Panc1 (cell line): ENCODE measurements around the gene GRK2. TPM values are rescaled to one million over a fixed set of nuclear protein-coding genes. Genes with fewer than 3 reads are reported as not detected.

Experiments
- ATAC-seq: fragments of 200-7000 bp; cut with Tn5 transposase; 2 replicates; pipeline ENCODE4 v1.9.1; 2020; ENCODE audit warnings: mild to moderate bottlenecking, moderate library complexity
- Bru-seq: library from RNA; stranded (reverse); fragments of 400-500 nt; gene quantifications from one replicate; lab custom pipeline; 2021; lab: Mats Ljungman, UMichigan
- BruChase-seq, 2 experiments: library from RNA; stranded (reverse); fragments of 400-500 nt; gene quantifications; one replicate each; lab custom pipeline; 2021; lab: Mats Ljungman, UMichigan
- BruUV-seq: library from RNA; stranded (reverse); fragments of 400-500 nt; replicated peaks from 2 replicates; lab custom pipeline; 2021; lab: Mats Ljungman, UMichigan
- CTCF ChIA-PET: fragments of 300-600 bp; sonication (Branson Sonifier 250); formaldehyde crosslinking; loops from one replicate; lab custom pipeline; 2022; ENCODE audit warnings: antibody characterized with exemption; lab: Charles Lee
- POLR2A ChIA-PET: fragments of 300-600 bp; sonication (Branson Sonifier 250); formaldehyde crosslinking; loops from one replicate; lab custom pipeline; 2022; ENCODE audit warnings: antibody characterized with exemption; lab: Charles Lee
- DNase-seq: peaks from one replicate; pipeline ENCODE4 v3.0.0-alpha.2; 2010; ENCODE audit warnings: low read depth, low spot score
- H3K27ac ChIP-seq: 2 replicates; pipeline ENCODE4 v1.5.1; 2011; ENCODE audit warnings: mild to moderate bottlenecking, low read length, inconsistent platforms
- H3K27me3 ChIP-seq: fragments of 200-500 bp; sonication (Bioruptor generic); 2 replicates; pipeline ENCODE4 v1.6.0; 2014; ENCODE audit warnings: low read length, inconsistent platforms; ENCODE audit not compliant: control insufficient read depth, insufficient read depth
- H3K36me3 ChIP-seq: fragments of 200-500 bp; sonication (Bioruptor generic); 2 replicates; pipeline ENCODE4 v1.5.1; 2014; ENCODE audit warnings: inconsistent platforms, mild to moderate bottlenecking, low read length, moderate library complexity; ENCODE audit not compliant: control insufficient read depth, insufficient read depth
- H3K4me1 ChIP-seq: 2 replicates; pipeline ENCODE4 v1.5.1; 2011; ENCODE audit warnings: inconsistent platforms, mild to moderate bottlenecking, low read length, moderate library complexity; ENCODE audit not compliant: control insufficient read depth, insufficient read depth
- H3K4me3 ChIP-seq, 2 experiments: 2 replicates each; pipeline ENCODE4 v1.5.1; 2011 to 2012; ENCODE audit warnings: low read depth in 2 of 2, low read length in 2 of 2, mild to moderate bottlenecking in 2 of 2, inconsistent platforms in 1 of 2, moderate library complexity in 1 of 2
- H3K9me3 ChIP-seq: fragments of 200-500 bp; sonication (Bioruptor generic); 2 replicates; pipeline ENCODE4 v1.5.1; 2014; ENCODE audit warnings: low read depth, mild to moderate bottlenecking, inconsistent platforms, low read length, moderate library complexity; ENCODE audit not compliant: control insufficient read depth, insufficient read depth
- CTCF ChIP-seq: fragments of 450-650 bp; IDR thresholded peaks from 2 replicates; pipeline ENCODE4 v1.5.1; 2017; ENCODE audit warnings: mild to moderate bottlenecking
- POLR2AphosphoS5 ChIP-seq: IDR thresholded peaks from 2 replicates; pipeline ENCODE4 v1.6.1; 2012; ENCODE audit warnings: mild to moderate bottlenecking, low read depth, low read length, moderate library complexity
- REST ChIP-seq, 2 experiments: IDR thresholded peaks; 2 replicates each; pipeline ENCODE4 v1.6.1; 2011 to 2012; ENCODE audit warnings: low read depth in 2 of 2, control low read depth in 1 of 2, low read length in 1 of 2, mild to moderate bottlenecking in 1 of 2, moderate library complexity in 1 of 2; ENCODE audit not compliant: insufficient read depth in 1 of 2
- SIN3A ChIP-seq: IDR thresholded peaks from 2 replicates; pipeline ENCODE4 v1.6.1; 2012; ENCODE audit warnings: low read depth, mild to moderate bottlenecking, low read length, moderate library complexity, borderline replicate concordance; ENCODE audit not compliant: insufficient read depth
- TCF7L2 ChIP-seq: IDR thresholded peaks from 2 replicates; pipeline ENCODE4 v1.6.1; 2011; ENCODE audit warnings: mild to moderate bottlenecking, low read depth, low read length, inconsistent platforms
- in situ Hi-C: cut with HindIII; loops from 2 replicates; pipeline ENCODE4 v1.10.0; 2016; ENCODE audit warnings: low sequenced_read_pairs, low pct_unique_long_range_greater_than_20kb
- intact Hi-C: fragments of 100-400 bp; cut with micrococcal nuclease; formaldehyde crosslinking; loops from one replicate; pipeline ENCODE4 v1.10.0; 2022; ENCODE audit not compliant: unreplicated experiment
- long read RNA-seq: library from polyadenylated mRNA; unstranded; transcript quantifications from one replicate; pipeline ENCODE4 v2.0.0, GENCODE V29; 2021; ENCODE audit not compliant: unreplicated experiment
- polyA plus RNA-seq: library from polyadenylated mRNA; unstranded; fragments of >200 nt; gene quantifications from one replicate; pipeline ENCODE4 v1.2.1, GENCODE V29; 2012; ENCODE audit warnings: missing spikeins; ENCODE audit not compliant: insufficient read length
- total RNA-seq: library from RNA; stranded (reverse); gene quantifications from one replicate; pipeline ENCODE4 v1.2.1, GENCODE V29; 2021; ENCODE audit not compliant: unreplicated experiment

The GRK2 gene
- total RNA-seq, result 103 TPM
- 192 TPM for polyA plus RNA-seq
- Bru-seq, nascent RNA, result percentile 66 among the genes with signal in this experiment
- percentile 82 among the genes with signal in this experiment for BruChase-seq, experiment 1, labeled RNA remaining after a 2-hour chase
- percentile 88 among the genes with signal in this experiment for BruChase-seq, experiment 2, labeled RNA remaining after a 6-hour chase
- long read RNA-seq, transcript GRK2-201 (21 exons, 3,466 nt), result major isoform, 118 of 217 reads
- long read RNA-seq, partial matches to known transcripts, result 23 of 217 reads
- long read RNA-seq, other reads (novel, unspliced or antisense), result 76 of 217 reads

- in situ Hi-C loops (no loop called here), intact Hi-C loops (loop anchor here (10.0 kb wide), 1 partner anchor 118 kb away; no protein-coding TSS in a partner anchor)
- peak within 1 kb of the TSS; percentile 74 to 88 for H3K4me3 ChIP-seq
- no TSS peak for BruUV-seq
- DNase-seq, result no peak
- TF ChIP-seq SIN3A, result 0 out of 2 replicates have a peak, but pooled peaks have one; percentile 66
- no peak for TF ChIP-seq CTCF
- CTCF ChIA-PET, result interaction anchor here (0.6 to 2.1 kb wide), 6 partner anchors 9 to 1221 kb away, joined by 3 to 9 read pairs (median 5); no protein-coding TSS in a partner anchor
- H3K27me3 ChIP-seq, result no peaks in the 10 kb centered on the region
- peak; percentile 63 for ATAC-seq
- H3K4me1 ChIP-seq, result peaks cover 54% of the 10 kb centered on the region
- H3K9me3 ChIP-seq, result no peaks in the 10 kb centered on the region
- POLR2A ChIA-PET, result no interaction called here
- no peaks in the 10 kb centered on the region; the same call in 1 of the 2 replicates for H3K36me3 ChIP-seq
- peak within 1 kb of the TSS; percentile 79 for H3K27ac ChIP-seq
Measured at GRCh38 chr11:67266449-67267187, at the start of gene GRK2. Gene GRK2 (plus strand): TSS chr11:67266473. CDS start chr11:67266700, 227 bp downstream.

- CTCF ChIA-PET, result no interaction called here
- BruUV-seq, result no TSS peak
- peaks cover 23% of the 10 kb centered on the region for H3K36me3 ChIP-seq
Measured at GRCh38 chr11:67227726-67228125, 38.5 kb upstream of the GRK2 start.

More at GRCh38 chr11:67227726-67228125, 38.5 kb upstream of the GRK2 start:
- DNase-seq (no peak), ATAC-seq (no peak)
- H3K27ac ChIP-seq, result no peak overlapping the region
- POLR2A ChIA-PET, result no interaction called here
- intact Hi-C loops, result no loop called here
- no peak for TF ChIP-seq POLR2AphosphoS5
- TF ChIP-seq TCF7L2, result no peak
- TF ChIP-seq SIN3A, result no peak
- TF ChIP-seq REST (IDR thresholded peaks at IDR 0.05; ENCODE audit: insufficient read depth in 1 of 2, low read depth in 2 of 2, low read length in 1 of 2), result no peak
- TF ChIP-seq CTCF, result no peak
- no peaks in the 10 kb centered on the region for H3K9me3 ChIP-seq
- no peak overlapping the region for H3K4me3 ChIP-seq
- no peaks in the 10 kb centered on the region for H3K4me1 ChIP-seq
- in situ Hi-C loops, result no loop called here
- no peaks in the 10 kb centered on the region for H3K27me3 ChIP-seq
